Tibial nerve (tissue), 3 donors: Measurements from ENCODE around the gene ABCA13.

Experiments used
- POLR2A ChIP-seq, 2 donors: fragments of 450-650 bp; IDR thresholded peaks; one replicate each; pipeline ENCODE4 v1.6.1; 2017; ENCODE audit warnings: antibody characterized with exemption in 2 of 2, mild to moderate bottlenecking in 2 of 2, moderate library complexity in 2 of 2
- TF ChIP-seq, protein P1 (sequence below), 5 experiments: fragments of 200-600 bp in 3 of 5; fragments of 450-650 bp in 2 of 5; sonication (generic) in 3 of 5; IDR thresholded peaks; one replicate each; pipeline ENCODE4 v1.5.1; 2016 to 2019; ENCODE audit warnings: antibody characterized with exemption in 5 of 5, mild to moderate bottlenecking in 3 of 5, moderate library complexity in 2 of 5

DNA sequence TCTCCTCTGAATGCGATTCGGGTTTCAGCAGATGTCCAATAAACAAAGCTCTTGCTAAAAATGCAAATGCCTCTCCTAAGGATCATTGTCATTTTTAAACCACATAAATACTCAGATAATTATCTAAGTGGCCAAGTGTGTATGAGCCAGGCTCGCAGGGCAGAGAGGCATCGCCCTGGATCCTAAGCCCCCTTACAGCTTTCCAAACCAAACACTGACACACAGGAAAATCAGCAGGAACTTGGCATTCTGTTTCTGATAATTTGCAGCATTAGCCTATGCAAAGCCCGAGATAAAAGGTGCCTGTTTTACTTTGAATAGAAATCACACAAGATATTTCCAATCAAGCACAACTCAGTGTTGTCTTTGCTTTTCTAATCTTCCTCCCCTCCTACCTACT lies 134.4 kb downstream of the ABCA13 start:
- TF ChIP-seq, protein P1, sequence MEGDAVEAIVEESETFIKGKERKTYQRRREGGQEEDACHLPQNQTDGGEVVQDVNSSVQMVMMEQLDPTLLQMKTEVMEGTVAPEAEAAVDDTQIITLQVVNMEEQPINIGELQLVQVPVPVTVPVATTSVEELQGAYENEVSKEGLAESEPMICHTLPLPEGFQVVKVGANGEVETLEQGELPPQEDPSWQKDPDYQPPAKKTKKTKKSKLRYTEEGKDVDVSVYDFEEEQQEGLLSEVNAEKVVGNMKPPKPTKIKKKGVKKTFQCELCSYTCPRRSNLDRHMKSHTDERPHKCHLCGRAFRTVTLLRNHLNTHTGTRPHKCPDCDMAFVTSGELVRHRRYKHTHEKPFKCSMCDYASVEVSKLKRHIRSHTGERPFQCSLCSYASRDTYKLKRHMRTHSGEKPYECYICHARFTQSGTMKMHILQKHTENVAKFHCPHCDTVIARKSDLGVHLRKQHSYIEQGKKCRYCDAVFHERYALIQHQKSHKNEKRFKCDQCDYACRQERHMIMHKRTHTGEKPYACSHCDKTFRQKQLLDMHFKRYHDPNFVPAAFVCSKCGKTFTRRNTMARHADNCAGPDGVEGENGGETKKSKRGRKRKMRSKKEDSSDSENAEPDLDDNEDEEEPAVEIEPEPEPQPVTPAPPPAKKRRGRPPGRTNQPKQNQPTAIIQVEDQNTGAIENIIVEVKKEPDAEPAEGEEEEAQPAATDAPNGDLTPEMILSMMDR (IDR thresholded peaks at IDR 0.05): no peak
- no peak for TF ChIP-seq POLR2A (IDR thresholded peaks at IDR 0.05)
